Calu3 (cell line): ENCODE data around the gene IKBKE. TPM values are rescaled to one million over a fixed set of nuclear protein-coding genes. Genes with fewer than 3 reads are reported as not detected.
A peak's percentile ranks its signal among the peaks of the same experiment; 100 is the strongest.

Source experiments
- BruUV-seq: library from RNA; stranded (reverse); fragments of 400-500 nt; replicated peaks from 2 replicates; lab custom pipeline; 2021; lab: Mats Ljungman, UMichigan
- CTCF ChIA-PET: fragments of 300-600 bp; sonication (Branson Sonifier 250); formaldehyde crosslinking; loops from one replicate; lab custom pipeline; 2022; ENCODE audit warnings: antibody characterized with exemption; lab: Charles Lee
- DNase-seq: peaks from one replicate; pipeline ENCODE4 v3.0.0; 2022
- H3K27ac Mint-ChIP-seq: one replicate; pipeline ENCODE4 v1.8.0; 2022; ENCODE audit warnings: mixed read lengths; ENCODE audit not compliant: unreplicated experiment
- H3K27me3 Mint-ChIP-seq: one replicate; pipeline ENCODE4 v1.8.0; 2022; ENCODE audit warnings: mixed read lengths; ENCODE audit not compliant: unreplicated experiment
- H3K36me3 Mint-ChIP-seq: one replicate; pipeline ENCODE4 v1.8.0; 2022; ENCODE audit warnings: mild to moderate bottlenecking, moderate library complexity, mixed read lengths; ENCODE audit not compliant: insufficient read depth, unreplicated experiment
- H3K4me1 Mint-ChIP-seq: one replicate; pipeline ENCODE4 v1.8.0; 2022; ENCODE audit warnings: mild to moderate bottlenecking, low read depth, mixed read lengths; ENCODE audit not compliant: unreplicated experiment
- H3K4me3 Mint-ChIP-seq: one replicate; pipeline ENCODE4 v1.8.0; 2022; ENCODE audit warnings: mild to moderate bottlenecking, low read depth, moderate library complexity, mixed read lengths; ENCODE audit not compliant: unreplicated experiment
- H3K9me3 Mint-ChIP-seq: one replicate; pipeline ENCODE4 v1.8.0; 2022; ENCODE audit warnings: low read depth, mixed read lengths; ENCODE audit not compliant: unreplicated experiment
- CTCF ChIP-seq: fragments of 200-600 bp; IDR thresholded peaks from one replicate; pipeline ENCODE4 v1.8.0; 2022; ENCODE audit warnings: antibody characterized with exemption; ENCODE audit not compliant: unreplicated experiment
- intact Hi-C: fragments of 100-400 bp; cut with micrococcal nuclease; formaldehyde crosslinking; loops from one replicate; pipeline ENCODE4 v1.10.0; 2022; ENCODE audit not compliant: unreplicated experiment
- total RNA-seq: library from RNA; stranded (reverse); gene quantifications from 2 replicates; pipeline ENCODE4 v1.2.3, GENCODE V29; 2022

Gene IKBKE
- total RNA-seq, 1 experiment from 2014 or later: 47.5 TPM

GRCh38 chr1:206472886-206473285, 2.6 kb downstream of the IKBKE start:
- peaks cover 39% of the 10 kb centered on the region for H3K4me1 Mint-ChIP-seq
- no peak overlapping the region for H3K27ac Mint-ChIP-seq
- no TSS peak for BruUV-seq
- CTCF ChIA-PET: no interaction called here
- no peak for DNase-seq
- TF ChIP-seq CTCF: no peak
- peaks cover 73% of the 10 kb centered on the region for H3K36me3 Mint-ChIP-seq
- intact Hi-C loops: no loop called here
- peak overlapping the region; percentile 74 for H3K4me3 Mint-ChIP-seq
- H3K9me3 Mint-ChIP-seq: no peaks in the 10 kb centered on the region
- no peaks in the 10 kb centered on the region for H3K27me3 Mint-ChIP-seq

- CTCF ChIA-PET: no interaction called here
- peaks cover 64% of the 10 kb centered on the region for H3K36me3 Mint-ChIP-seq
- H3K27ac Mint-ChIP-seq: no peak overlapping the region
- peaks cover 36% of the 10 kb centered on the region for H3K4me1 Mint-ChIP-seq
- intact Hi-C loops: loop anchor here (5.0 kb wide), 2 partner anchors 106 to 186 kb away; no protein-coding TSS in a partner anchor
- H3K9me3 Mint-ChIP-seq: no peaks in the 10 kb centered on the region
- no peak for TF ChIP-seq CTCF
- no peak overlapping the region for H3K4me3 Mint-ChIP-seq
- no TSS peak for BruUV-seq
- no peaks in the 10 kb centered on the region for H3K27me3 Mint-ChIP-seq
- DNase-seq: no peak
Observed at GRCh38 chr1:206476058-206476457, 5.8 kb downstream of the IKBKE start.

- Mint-ChIP-seq H3K9me3 (no peaks in the 10 kb centered on the region), H3K4me1 (peaks cover 37% of the 10 kb centered on the region), H3K36me3 (peaks cover 64% of the 10 kb centered on the region), H3K27ac (no peak overlapping the region), H3K27me3 (no peaks in the 10 kb centered on the region), H3K4me3 (no peak overlapping the region)
- DNase-seq: no peak
- CTCF ChIA-PET: no interaction called here
- BruUV-seq: no TSS peak
- intact Hi-C loops: loop anchor here (5.0 kb wide), 2 partner anchors 106 to 186 kb away; no protein-coding TSS in a partner anchor
- no peak for TF ChIP-seq CTCF
Observed at GRCh38 chr1:206476591-206476990, 6.3 kb downstream of the IKBKE start.

DNA sequence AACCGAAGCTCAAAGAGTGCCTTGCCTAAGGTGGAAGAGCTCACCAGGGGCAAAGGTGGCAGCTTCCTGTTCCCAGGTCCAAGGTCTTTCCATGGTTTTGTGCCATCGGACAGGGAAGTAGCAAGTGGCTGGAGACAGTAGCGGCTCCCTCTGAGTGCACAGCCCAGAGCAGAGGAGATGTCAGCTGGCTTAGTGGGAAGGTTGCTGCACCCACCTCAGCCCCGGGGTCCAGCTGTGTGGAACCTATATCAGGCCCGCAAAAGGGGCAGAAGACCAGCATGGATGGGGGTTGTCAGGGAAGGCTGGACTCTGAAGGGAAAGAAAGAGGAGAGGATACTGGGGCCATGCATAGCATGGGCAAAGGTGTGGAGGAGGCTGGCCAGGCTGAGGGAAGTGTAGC, 6.8 kb downstream of the IKBKE start:
- no TSS peak for BruUV-seq
- Mint-ChIP-seq H3K36me3 (peaks cover 61% of the 10 kb centered on the region), H3K4me1 (peaks cover 33% of the 10 kb centered on the region), H3K27ac (no peak overlapping the region), H3K27me3 (no peaks in the 10 kb centered on the region), H3K4me3 (no peak overlapping the region), H3K9me3 (no peaks in the 10 kb centered on the region)
- no peak for TF ChIP-seq CTCF
- intact Hi-C loops: loop anchor here (5.0 kb wide), 2 partner anchors 105 to 185 kb away; no protein-coding TSS in a partner anchor
- DNase-seq: no peak
- CTCF ChIA-PET: no interaction called here
